ENCODE results near the gene SLC28A1.

GRCh38 chr15:84891339-84891738 lies 6.9 kb downstream of the SLC28A1 start:
- TF ChIP-seq POLR2A (IDR thresholded peaks at IDR 0.05; ENCODE audit: low read length) (no peak), GATA1 (IDR thresholded peaks at IDR 0.05; ENCODE audit: low read depth, low read length) (no peak)

All from erythroblast (primary cell).